HG03139 (cell line): ENCODE measurements around the gene TSPO.
A peak's percentile ranks its signal among the peaks of the same experiment; 100 is the strongest.
"Not testable (repeated sequence)": the region's sequence is repeated elsewhere in the genome, so short reads cannot be mapped to it uniquely, and the experiment has no call there.

ENCODE experiments used
- ATAC-seq: cut with Tn5 transposase; IDR thresholded peaks from one replicate; pipeline ENCODE4 v1.9.1; 2021; ENCODE audit not compliant: unreplicated experiment

The TSPO gene

GRCh38 chr22:43129426-43130425 lies 21.6 kb upstream of the TSPO start:
- no peak for ATAC-seq

GRCh38 chr22:43131773-43132501 lies 19.4 kb upstream of the TSPO start:
- no peak for ATAC-seq

GRCh38 chr22:43133401-43133800 lies 18.0 kb upstream of the TSPO start:
- ATAC-seq, result no peak

- no peak for ATAC-seq
Measured at GRCh38 chr22:43134553-43134952, 16.8 kb upstream of the TSPO start.

- no peak for ATAC-seq
Measured at GRCh38 chr22:43135565-43135964, 15.8 kb upstream of the TSPO start.

- ATAC-seq, result no peak
Measured at GRCh38 chr22:43136255-43136654, 15.1 kb upstream of the TSPO start.

GRCh38 chr22:43136801-43137200 lies 14.6 kb upstream of the TSPO start:
- ATAC-seq, result no peak

GRCh38 chr22:43142880-43143562 lies 8.3 kb upstream of the TSPO start, which contains the start of gene MCAT:
Gene MCAT, minus strand, starts transcription at chr22:43143398. Its CDS starts 50 bp downstream, at chr22:43143348.
- peak; percentile 80 for ATAC-seq

- ATAC-seq, result no peak
Measured at GRCh38 chr22:43144949-43145348, 6.4 kb upstream of the TSPO start.

- not testable (repeated sequence) for ATAC-seq
Measured at GRCh38 chr22:43145371-43145770, 6.0 kb upstream of the TSPO start.

GRCh38 chr22:43146332-43146731 lies 5.0 kb upstream of the TSPO start:
- not testable (repeated sequence) for ATAC-seq

- no peak for ATAC-seq
Measured at GRCh38 chr22:43147821-43148220, 3.5 kb upstream of the TSPO start.

- no peak for ATAC-seq
Measured at GRCh38 chr22:43148581-43148980, 2.8 kb upstream of the TSPO start.

GRCh38 chr22:43150731-43151206 lies 590 bp upstream of the TSPO start:
- ATAC-seq, result no peak

GRCh38 chr22:43152003-43152356 lies 621 bp downstream of the TSPO start:
- no peak for ATAC-seq

- ATAC-seq, result no peak
Measured at GRCh38 chr22:43152357-43153071, 1.2 kb downstream of the TSPO start.

- no peak for ATAC-seq
Measured at GRCh38 chr22:43153899-43154298, 2.5 kb downstream of the TSPO start.

- no peak for ATAC-seq
Measured at GRCh38 chr22:43154887-43155536, 3.7 kb downstream of the TSPO start.

GRCh38 chr22:43155789-43156188 lies 4.4 kb downstream of the TSPO start:
- ATAC-seq, result no peak

GRCh38 chr22:43156413-43156812 lies 5.1 kb downstream of the TSPO start:
- ATAC-seq, result no peak
